Fibroblast of villous mesenchyme (primary cell): ENCODE measurements around the gene TATDN2. TPM values are rescaled to one million over a fixed set of nuclear protein-coding genes. Genes with fewer than 3 reads are reported as not detected.

Source experiments
- DNase-seq: peaks from one replicate; pipeline ENCODE4 v3.0.0-alpha.2; 2010; ENCODE audit warnings: low read depth
- H3K4me3 ChIP-seq: 2 replicates; pipeline ENCODE4 v1.5.1; 2011; ENCODE audit warnings: low read depth, mild to moderate bottlenecking, low read length
- CTCF ChIP-seq: IDR thresholded peaks from 2 replicates; pipeline ENCODE4 v1.5.1; 2012; ENCODE audit warnings: low read depth, mild to moderate bottlenecking, low read length; ENCODE audit not compliant: insufficient read depth
- total RNA-seq: library from RNA; depleted of rRNA; stranded (reverse); fragments of >200 nt; gene quantifications from 2 replicates; pipeline ENCODE4 v1.2.3, GENCODE V29; 2012

TATDN2 gene
- total RNA-seq, 1 donor: 16.0 TPM

GRCh38 chr3:10248984-10249748 is 907 bp downstream of the TATDN2 start:
- peak overlapping the region; percentile 81 for H3K4me3 ChIP-seq
- DNase-seq: peak; percentile 12
- TF ChIP-seq CTCF: no peak

GRCh38 chr3:10249833-10250232 is 1.6 kb downstream of the TATDN2 start:
- DNase-seq: peak; percentile 14
- TF ChIP-seq CTCF: no peak
- H3K4me3 ChIP-seq: peak overlapping the region; percentile 81

- DNase-seq: no peak
- no peak for TF ChIP-seq CTCF
- H3K4me3 ChIP-seq: no peak overlapping the region
Observed at GRCh38 chr3:10251006-10251405, 2.7 kb downstream of the TATDN2 start.

- DNase-seq: no peak
- no peak for TF ChIP-seq CTCF
Observed at GRCh38 chr3:10253731-10254130, 5.5 kb downstream of the TATDN2 start.

GRCh38 chr3:10255835-10256234 is 7.6 kb downstream of the TATDN2 start:
- TF ChIP-seq CTCF: no peak
- no peak for DNase-seq
- H3K4me3 ChIP-seq: no peak overlapping the region

More at GRCh38 chr3:10253731-10254130, 5.5 kb downstream of the TATDN2 start:
- no peak overlapping the region for H3K4me3 ChIP-seq

- TF ChIP-seq CTCF: no peak
- DNase-seq: no peak
Observed at GRCh38 chr3:10259036-10259435, 10.8 kb downstream of the TATDN2 start.

GRCh38 chr3:10259798-10260197 is 11.5 kb downstream of the TATDN2 start:
- TF ChIP-seq CTCF: no peak
- no peak for DNase-seq
- no peak overlapping the region for H3K4me3 ChIP-seq

More at GRCh38 chr3:10259036-10259435, 10.8 kb downstream of the TATDN2 start:
- H3K4me3 ChIP-seq: no peak overlapping the region
